Thoracic aorta (tissue), 2 donors: ENCODE measurements around the gene SURF1. TPM values are rescaled to one million over a fixed set of nuclear protein-coding genes. Genes with fewer than 3 reads are reported as not detected.

Experiments used
- ATAC-seq: fragments of 150-250 bp; one replicate; pipeline ENCODE4 v1.8.0; 2017; ENCODE audit warnings: low read depth; ENCODE audit not compliant: insufficient number of reproducible peaks, low FRiP score
- DNase-seq: peaks from one replicate; pipeline ENCODE4 v3.0.0-alpha.2; 2020; ENCODE audit warnings: low spot score
- H3K27ac ChIP-seq, 2 donors: fragments of 200-600 bp; sonication (generic); 1 replicate in 1 of 2; 2 replicates in 1 of 2; pipeline ENCODE4 v1.5.1; 2016; ENCODE audit warnings: mild to moderate bottlenecking in 2 of 2, moderate library complexity in 2 of 2
- H3K27me3 ChIP-seq: fragments of 200-600 bp; sonication (generic); replicated peaks from 2 replicates; pipeline ENCODE4 v1.6.0; 2016; ENCODE audit warnings: mild to moderate bottlenecking; ENCODE audit not compliant: insufficient read depth
- H3K36me3 ChIP-seq: fragments of 200-600 bp; sonication (generic); one replicate; pipeline ENCODE4 v1.5.1; 2016
- H3K4me1 ChIP-seq, 2 donors: fragments of 200-600 bp; sonication (generic); 1 replicate in 1 of 2; 2 replicates in 1 of 2; pipeline versions ENCODE4 v1.5.1 to v1.6.0; 2016; ENCODE audit warnings: low read depth in 2 of 2, mild to moderate bottlenecking in 1 of 2; ENCODE audit not compliant: control insufficient read depth in 1 of 2
- H3K4me3 ChIP-seq: fragments of 200-600 bp; sonication (generic); 2 replicates; pipeline ENCODE4 v1.5.1; 2016; ENCODE audit warnings: mild to moderate bottlenecking
- H3K9me3 ChIP-seq: fragments of 200-600 bp; sonication (generic); 2 replicates; pipeline ENCODE4 v1.5.1; 2016
- total RNA-seq, 2 donors: library from RNA; depleted of rRNA; stranded (reverse); fragments of >200 nt; gene quantifications; one replicate each; pipeline versions ENCODE4 v1.1.0 to v1.2.3, GENCODE V29; 2016
- TF ChIP-seq, protein P1 (sequence below): fragments of 200-600 bp; sonication (generic); IDR thresholded peaks from one replicate; pipeline ENCODE4 v1.5.1; 2019; ENCODE audit warnings: antibody characterized with exemption

The SURF1 gene
- total RNA-seq, 2 donors from 2014 or later = 47.6 to 66.6 TPM

DNA sequence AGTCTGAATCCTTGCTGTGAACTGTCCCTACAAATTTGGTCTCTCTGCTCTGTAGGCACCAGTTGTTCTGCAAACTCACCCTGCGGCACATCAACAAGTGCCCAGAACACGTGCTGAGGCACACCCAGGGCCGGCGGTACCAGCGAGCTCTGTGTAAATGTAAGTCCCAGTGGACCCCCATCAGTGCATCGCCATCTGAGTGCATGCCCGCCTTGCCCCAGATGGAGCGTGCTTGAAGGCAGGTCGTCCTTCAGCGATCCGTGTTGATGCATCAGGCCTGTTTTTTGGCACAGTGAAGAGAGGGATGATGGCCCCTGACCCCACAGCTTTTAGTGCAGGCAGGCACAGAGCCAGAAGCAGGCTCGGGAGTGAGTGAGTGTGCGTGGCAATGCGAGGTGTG is 1.4 kb upstream of the SURF1 start:
- TF ChIP-seq, protein P1, sequence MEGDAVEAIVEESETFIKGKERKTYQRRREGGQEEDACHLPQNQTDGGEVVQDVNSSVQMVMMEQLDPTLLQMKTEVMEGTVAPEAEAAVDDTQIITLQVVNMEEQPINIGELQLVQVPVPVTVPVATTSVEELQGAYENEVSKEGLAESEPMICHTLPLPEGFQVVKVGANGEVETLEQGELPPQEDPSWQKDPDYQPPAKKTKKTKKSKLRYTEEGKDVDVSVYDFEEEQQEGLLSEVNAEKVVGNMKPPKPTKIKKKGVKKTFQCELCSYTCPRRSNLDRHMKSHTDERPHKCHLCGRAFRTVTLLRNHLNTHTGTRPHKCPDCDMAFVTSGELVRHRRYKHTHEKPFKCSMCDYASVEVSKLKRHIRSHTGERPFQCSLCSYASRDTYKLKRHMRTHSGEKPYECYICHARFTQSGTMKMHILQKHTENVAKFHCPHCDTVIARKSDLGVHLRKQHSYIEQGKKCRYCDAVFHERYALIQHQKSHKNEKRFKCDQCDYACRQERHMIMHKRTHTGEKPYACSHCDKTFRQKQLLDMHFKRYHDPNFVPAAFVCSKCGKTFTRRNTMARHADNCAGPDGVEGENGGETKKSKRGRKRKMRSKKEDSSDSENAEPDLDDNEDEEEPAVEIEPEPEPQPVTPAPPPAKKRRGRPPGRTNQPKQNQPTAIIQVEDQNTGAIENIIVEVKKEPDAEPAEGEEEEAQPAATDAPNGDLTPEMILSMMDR = no peak
- Histone ChIP-seq H3K4me3 (no peak overlapping the region), H3K27me3 (no peaks in the 10 kb centered on the region), H3K36me3 (peaks cover 2% of the 10 kb centered on the region), H3K4me1 (peaks cover 15 to 28% of the 10 kb centered on the region in 2 donors), H3K27ac (no peak overlapping the region), H3K9me3 (no peaks in the 10 kb centered on the region)
- DNase-seq (no peak), ATAC-seq (no peak)

DNA sequence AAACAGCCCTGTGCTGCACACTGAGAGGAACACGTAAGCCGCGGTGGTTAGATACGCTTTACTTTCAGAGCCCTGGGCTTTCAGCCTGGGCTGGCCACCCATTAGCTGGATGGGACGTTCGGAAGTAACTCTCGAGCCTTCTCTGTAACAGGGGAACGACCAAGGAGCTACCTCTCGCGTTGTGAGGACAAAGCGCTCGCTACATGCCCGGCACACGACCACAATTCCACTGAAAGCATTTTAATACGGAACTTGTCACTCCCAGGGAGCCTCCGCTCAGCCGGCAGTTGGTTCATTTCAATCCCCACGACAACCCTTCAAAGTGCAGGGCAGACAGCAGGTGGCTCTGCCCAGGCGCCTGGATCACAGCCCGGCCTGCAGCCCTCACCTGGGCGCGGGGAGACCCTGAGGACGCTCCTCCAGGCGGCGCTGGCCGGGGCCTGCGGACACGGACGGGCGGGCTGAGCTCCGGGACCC is 368 bp downstream of the SURF1 start:
- Histone ChIP-seq H3K27me3 (no peaks in the 10 kb centered on the region), H3K27ac (peak overlapping the region; percentile 56 to 58), H3K9me3 (no peaks in the 10 kb centered on the region), H3K4me1 (peaks cover 15 to 28% of the 10 kb centered on the region in 2 donors), H3K36me3 (peaks cover 16% of the 10 kb centered on the region), H3K4me3 (peak overlapping the region; percentile 88)
- DNase-seq (no peak), ATAC-seq (no peak)
- TF ChIP-seq, protein P1 = no peak

DNA sequence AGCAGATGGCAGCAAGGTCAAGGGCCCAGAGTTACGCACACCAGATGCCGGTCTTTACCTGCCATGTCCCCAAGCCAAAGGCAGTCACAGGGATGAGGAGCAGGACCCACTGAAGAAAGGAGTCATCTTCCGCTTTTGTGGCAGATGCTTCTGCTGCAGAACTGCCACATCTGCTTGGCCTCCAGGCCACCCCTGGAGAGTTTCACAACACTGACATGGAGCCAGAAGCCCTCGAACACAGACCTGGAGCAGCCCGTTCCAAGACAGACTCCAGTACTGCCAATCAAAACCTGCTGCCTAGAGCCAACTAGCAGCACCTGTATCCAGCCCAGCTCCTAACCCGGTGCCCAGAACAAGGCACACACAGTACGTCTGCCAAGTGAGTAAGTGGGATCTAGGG is 1.5 kb downstream of the SURF1 start:
- peaks cover 28% of the 10 kb centered on the region for H3K36me3 ChIP-seq
- H3K27ac ChIP-seq = no peak overlapping the region
- DNase-seq = no peak
- H3K27me3 ChIP-seq = no peaks in the 10 kb centered on the region
- no peak for ATAC-seq
- H3K4me3 ChIP-seq = no peak overlapping the region
- TF ChIP-seq, protein P1 = no peak
- H3K9me3 ChIP-seq = no peaks in the 10 kb centered on the region
- peaks cover 15 to 31% of the 10 kb centered on the region in 2 donors for H3K4me1 ChIP-seq

DNA sequence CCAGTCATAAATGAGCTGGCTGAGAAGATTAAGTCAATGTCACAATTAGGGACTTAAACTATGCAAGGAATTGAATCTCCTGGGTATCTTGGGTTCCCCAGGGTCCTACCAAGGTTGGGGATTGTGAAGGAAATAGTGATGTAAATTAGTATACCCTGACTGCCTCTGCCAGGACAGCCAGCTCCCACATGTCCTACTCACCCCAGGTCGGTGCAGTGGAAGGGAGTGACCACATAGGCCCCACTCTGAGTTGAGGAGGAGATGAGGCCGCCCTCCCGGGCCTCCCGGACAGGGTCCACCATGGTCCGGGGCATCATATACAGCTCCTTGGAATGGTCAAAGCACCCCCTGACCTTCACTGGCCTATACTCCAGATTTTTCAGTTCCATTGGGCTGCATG is 2.7 kb downstream of the SURF1 start:
- Histone ChIP-seq H3K9me3 (no peaks in the 10 kb centered on the region), H3K4me1 (peaks cover 21 to 43% of the 10 kb centered on the region in 2 donors), H3K4me3 (no peak overlapping the region), H3K27ac (no peak overlapping the region), H3K36me3 (peaks cover 36% of the 10 kb centered on the region), H3K27me3 (no peaks in the 10 kb centered on the region)
- no peak for DNase-seq
- no peak for ATAC-seq
- TF ChIP-seq, protein P1 = no peak

DNA sequence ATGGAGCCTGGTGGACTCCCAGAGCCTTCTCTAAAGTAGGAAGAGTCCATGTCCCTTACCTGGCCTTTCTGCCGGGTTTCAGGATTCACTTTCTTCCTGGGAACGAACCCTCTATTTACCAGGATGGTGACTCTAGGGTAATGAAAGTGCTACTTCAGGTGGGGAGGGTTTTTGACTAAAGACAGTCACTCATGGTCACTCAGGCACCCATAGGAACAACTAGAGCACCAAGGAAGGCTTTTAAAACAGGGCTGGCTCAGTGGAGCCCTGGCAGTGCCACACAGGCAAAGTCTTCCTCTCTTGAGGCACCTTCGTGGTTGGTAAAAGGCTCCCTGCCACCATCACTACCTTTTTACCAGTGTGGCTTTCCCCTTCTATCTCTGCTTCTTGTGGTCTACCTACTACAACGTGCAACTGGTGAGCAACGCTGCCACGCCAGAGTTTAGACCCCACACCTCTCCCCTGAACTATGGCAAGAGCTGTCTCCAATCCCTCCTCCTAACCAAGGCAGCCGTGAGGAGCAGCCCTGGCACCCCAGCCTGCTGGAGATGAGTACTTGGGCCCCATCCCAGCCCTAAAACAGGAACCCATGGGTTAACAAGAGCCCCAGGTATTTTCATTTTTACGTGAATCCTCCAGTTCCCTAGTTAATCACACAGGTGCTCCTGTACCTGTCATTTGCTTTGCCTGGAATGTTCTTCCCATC is 3.5 kb downstream of the SURF1 start:
- TF ChIP-seq, protein P1 = no peak
- DNase-seq = no peak
- ATAC-seq = no peak
- Histone ChIP-seq H3K4me1 (peaks cover 21 to 43% of the 10 kb centered on the region in 2 donors), H3K27ac (no peak overlapping the region), H3K27me3 (no peaks in the 10 kb centered on the region), H3K4me3 (no peak overlapping the region), H3K36me3 (peaks cover 36% of the 10 kb centered on the region), H3K9me3 (no peaks in the 10 kb centered on the region)
